Parathyroid adenoma (tissue), 2 donors: ENCODE data around the gene MRPL11.

Experiments used
- H2AFZ ChIP-seq: fragments of 300-600 bp; sonication (generic); one replicate; pipeline ENCODE4 v1.7.0; 2017; ENCODE audit warnings: antibody characterized with exemption, mild to moderate bottlenecking
- H3K27ac ChIP-seq: fragments of 300-600 bp; sonication (generic); one replicate; pipeline ENCODE4 v1.7.0; 2017
- H3K27me3 ChIP-seq: fragments of 300-600 bp; sonication (generic); one replicate; pipeline ENCODE4 v1.7.0; 2017; ENCODE audit warnings: low read length; ENCODE audit not compliant: control insufficient read depth, insufficient read depth
- H3K36me3 ChIP-seq: fragments of 300-600 bp; sonication (generic); one replicate; pipeline ENCODE4 v1.7.0; 2017; ENCODE audit warnings: low read length; ENCODE audit not compliant: control insufficient read depth, insufficient read depth
- H3K4me1 ChIP-seq: fragments of 300-600 bp; sonication (generic); one replicate; pipeline ENCODE4 v1.7.0; 2017; ENCODE audit warnings: control low read depth
- H3K4me2 ChIP-seq: fragments of 300-600 bp; sonication (generic); one replicate; pipeline ENCODE4 v1.7.0; 2017; ENCODE audit warnings: low read length
- H3K4me3 ChIP-seq: fragments of 300-600 bp; sonication (generic); one replicate; pipeline ENCODE4 v1.7.0; 2017; ENCODE audit warnings: low read depth, low read length
- H3K79me2 ChIP-seq: fragments of 300-600 bp; sonication (generic); one replicate; pipeline ENCODE4 v1.7.0; 2017; ENCODE audit warnings: control low read depth
- H3K9ac ChIP-seq: fragments of 300-600 bp; sonication (generic); one replicate; pipeline ENCODE4 v1.7.0; 2017; ENCODE audit warnings: mild to moderate bottlenecking
- H3K9me3 ChIP-seq: fragments of 300-600 bp; sonication (generic); one replicate; pipeline ENCODE4 v1.7.0; 2017; ENCODE audit warnings: low read length; ENCODE audit not compliant: control insufficient read depth
- CTCF ChIP-seq: fragments of 300-600 bp; sonication (generic); IDR thresholded peaks from one replicate; pipeline ENCODE4 v1.7.0; 2017; ENCODE audit warnings: antibody characterized with exemption, mild to moderate bottlenecking
- donor health status: primary hyperparathyroidism.

The MRPL11 gene

GRCh38 chr11:66462911-66463310, 24.3 kb upstream of the MRPL11 start:
- Histone ChIP-seq H3K4me2 (no peak overlapping the region), H3K4me1 (peaks cover 6% of the 10 kb centered on the region), H3K79me2 (peaks cover 2% of the 10 kb centered on the region), H2AFZ (no peak overlapping the region), H3K4me3 (no peak overlapping the region), H3K36me3 (no peaks in the 10 kb centered on the region), H3K27me3 (no peaks in the 10 kb centered on the region), H3K9me3 (no peaks in the 10 kb centered on the region), H3K27ac (no peak overlapping the region), H3K9ac (no peak overlapping the region)
- no peak for TF ChIP-seq CTCF

GRCh38 chr11:66462010-66462409, 23.4 kb upstream of the MRPL11 start:
- TF ChIP-seq CTCF = no peak
- Histone ChIP-seq H3K79me2 (no peaks in the 10 kb centered on the region), H3K4me1 (no peaks in the 10 kb centered on the region), H3K4me2 (no peak overlapping the region), H3K27me3 (no peaks in the 10 kb centered on the region), H3K4me3 (no peak overlapping the region), H3K36me3 (no peaks in the 10 kb centered on the region), H3K27ac (no peak overlapping the region), H2AFZ (no peak overlapping the region), H3K9ac (no peak overlapping the region), H3K9me3 (no peaks in the 10 kb centered on the region)

GRCh38 chr11:66459138-66459778, 20.6 kb upstream of the MRPL11 start:
- no peaks in the 10 kb centered on the region for H3K9me3 ChIP-seq
- TF ChIP-seq CTCF = no peak
- no peak overlapping the region for H2AFZ ChIP-seq
- no peaks in the 10 kb centered on the region for H3K27me3 ChIP-seq
- no peaks in the 10 kb centered on the region for H3K79me2 ChIP-seq
- H3K9ac ChIP-seq = no peak overlapping the region
- H3K4me3 ChIP-seq = no peak overlapping the region
- no peaks in the 10 kb centered on the region for H3K4me1 ChIP-seq
- no peak overlapping the region for H3K4me2 ChIP-seq
- no peaks in the 10 kb centered on the region for H3K36me3 ChIP-seq
- no peak overlapping the region for H3K27ac ChIP-seq

GRCh38 chr11:66457826-66458225, 19.2 kb upstream of the MRPL11 start:
- H3K9ac ChIP-seq = no peak overlapping the region
- H2AFZ ChIP-seq = no peak overlapping the region
- H3K9me3 ChIP-seq = no peaks in the 10 kb centered on the region
- H3K36me3 ChIP-seq = no peaks in the 10 kb centered on the region
- H3K27ac ChIP-seq = no peak overlapping the region
- no peak for TF ChIP-seq CTCF
- H3K79me2 ChIP-seq = no peaks in the 10 kb centered on the region
- H3K27me3 ChIP-seq = no peaks in the 10 kb centered on the region
- peaks cover 3% of the 10 kb centered on the region for H3K4me1 ChIP-seq
- H3K4me2 ChIP-seq = no peak overlapping the region
- no peak overlapping the region for H3K4me3 ChIP-seq

- H3K27ac ChIP-seq = peak overlapping the region; percentile 68
- no peak overlapping the region for H3K4me2 ChIP-seq
- no peaks in the 10 kb centered on the region for H3K36me3 ChIP-seq
- peaks cover 3% of the 10 kb centered on the region for H3K4me1 ChIP-seq
- H3K4me3 ChIP-seq = no peak overlapping the region
- H3K27me3 ChIP-seq = no peaks in the 10 kb centered on the region
- H2AFZ ChIP-seq = peak overlapping the region; percentile 45
- no peak overlapping the region for H3K9ac ChIP-seq
- no peaks in the 10 kb centered on the region for H3K79me2 ChIP-seq
- no peak for TF ChIP-seq CTCF
- no peaks in the 10 kb centered on the region for H3K9me3 ChIP-seq
These were observed 16.2 kb upstream of the MRPL11 start for GRCh38 chr11:66454828-66455227.
